NT2/D1 (cell line): ENCODE data around the gene ZDHHC8.

ENCODE experiments used
- DNase-seq: peaks from one replicate; pipeline ENCODE4 v3.0.0-alpha.2; 2011; ENCODE audit warnings: low read depth, low spot score
- H3K27me3 ChIP-seq: 2 replicates; pipeline ENCODE4 v1.6.0; 2011; ENCODE audit warnings: mild to moderate bottlenecking; ENCODE audit not compliant: insufficient read length, insufficient read depth
- H3K36me3 ChIP-seq: 2 replicates; pipeline ENCODE4 v1.6.1; 2011; ENCODE audit warnings: mild to moderate bottlenecking, low read length, mixed read lengths; ENCODE audit not compliant: insufficient read depth, insufficient read length
- H3K4me1 ChIP-seq: 2 replicates; pipeline ENCODE4 v1.5.1; 2011; ENCODE audit not compliant: insufficient read depth, insufficient read length
- H3K4me3 ChIP-seq: 2 replicates; pipeline ENCODE4 v1.5.1; 2011; ENCODE audit warnings: low read depth; ENCODE audit not compliant: insufficient read length
- H3K9ac ChIP-seq: 2 replicates; pipeline ENCODE4 v1.6.0; 2011; ENCODE audit warnings: low read depth; ENCODE audit not compliant: insufficient read length
- H3K9me3 ChIP-seq: 2 replicates; pipeline ENCODE4 v1.5.1; 2011; ENCODE audit warnings: mild to moderate bottlenecking, low read length; ENCODE audit not compliant: insufficient read depth
- SUZ12 ChIP-seq: IDR thresholded peaks from 2 replicates; pipeline ENCODE4 v1.6.1; 2011; ENCODE audit not compliant: insufficient read length, insufficient read depth; ENCODE audit errors: extremely low read depth
- YY1 ChIP-seq: IDR thresholded peaks from 2 replicates; pipeline ENCODE4 v1.6.1; 2011; ENCODE audit not compliant: insufficient read length, insufficient read depth
- ZNF274 ChIP-seq: IDR thresholded peaks from 2 replicates; pipeline ENCODE4 v1.6.1; 2011; ENCODE audit warnings: mild to moderate bottlenecking, low read depth, low read length

The ZDHHC8 gene

DNA sequence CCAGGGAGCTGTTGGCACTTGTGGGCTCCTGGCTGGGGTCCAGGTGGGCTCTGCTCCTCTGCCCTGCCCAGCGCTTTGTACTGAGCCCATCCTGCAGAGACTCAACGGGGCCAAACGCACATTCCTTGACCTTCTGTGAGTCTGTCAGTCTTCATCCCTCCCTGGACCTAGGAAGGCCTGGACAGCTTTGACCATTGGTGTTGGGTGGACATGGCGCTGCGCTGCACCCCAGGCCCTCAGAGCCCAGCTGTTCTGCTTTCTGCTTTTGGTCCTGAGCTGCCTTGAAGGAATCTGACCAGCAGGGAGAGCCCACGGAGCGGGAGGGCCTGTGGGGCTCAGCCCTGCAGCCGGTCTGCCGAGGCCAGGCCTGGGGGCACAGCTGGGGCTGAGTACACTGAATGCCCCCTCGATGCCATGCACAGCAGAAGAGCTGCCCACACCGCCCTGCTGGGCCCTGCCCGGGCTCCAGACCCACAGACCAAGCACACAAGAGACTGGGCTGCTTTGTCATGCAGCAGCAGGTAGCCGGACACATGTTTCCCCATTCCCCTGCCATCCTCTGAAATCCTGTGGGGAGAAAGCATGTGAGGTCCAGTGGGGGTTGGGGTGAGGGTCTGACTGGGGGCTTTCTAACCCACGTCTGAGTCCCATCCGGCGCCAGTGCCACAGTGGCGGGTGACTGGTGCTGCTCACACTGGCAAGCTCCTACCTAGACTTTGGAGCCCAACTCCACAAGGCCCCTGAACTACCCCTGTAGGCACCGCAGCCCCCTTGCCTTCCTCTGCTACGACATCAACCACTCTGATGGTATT is 43.4 kb downstream of the ZDHHC8 start:
- H3K4me3 ChIP-seq: no peak overlapping the region
- DNase-seq: no peak
- H3K9me3 ChIP-seq: no peaks in the 10 kb centered on the region
- H3K27me3 ChIP-seq: no peaks in the 10 kb centered on the region
- H3K9ac ChIP-seq: no peak overlapping the region
- peaks cover 7% of the 10 kb centered on the region for H3K4me1 ChIP-seq
- H3K36me3 ChIP-seq: no peaks in the 10 kb centered on the region
- TF ChIP-seq ZNF274 (no peak), YY1 (no peak), SUZ12 (no peak)

DNA sequence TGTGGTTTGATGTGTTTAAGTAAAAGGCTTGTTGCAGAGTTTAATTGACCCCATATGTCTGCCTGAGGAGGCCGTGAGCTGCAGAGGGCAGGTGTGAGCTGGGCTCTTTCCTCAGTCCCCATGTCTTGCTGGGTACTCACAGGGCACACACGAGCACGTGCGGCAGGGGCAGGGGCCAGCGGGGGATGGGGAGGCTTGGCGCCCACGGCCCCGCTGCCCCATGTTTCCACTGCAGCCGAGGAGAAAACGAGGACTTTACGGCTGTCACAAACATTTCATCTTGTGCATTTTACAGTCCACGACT is 43.9 kb downstream of the ZDHHC8 start:
- TF ChIP-seq YY1 (no peak), ZNF274 (no peak), SUZ12 (no peak)
- H3K4me3 ChIP-seq: no peak overlapping the region
- H3K36me3 ChIP-seq: no peaks in the 10 kb centered on the region
- no peak for DNase-seq
- peaks cover 7% of the 10 kb centered on the region for H3K4me1 ChIP-seq
- no peak overlapping the region for H3K9ac ChIP-seq
- no peaks in the 10 kb centered on the region for H3K9me3 ChIP-seq
- no peaks in the 10 kb centered on the region for H3K27me3 ChIP-seq

DNA sequence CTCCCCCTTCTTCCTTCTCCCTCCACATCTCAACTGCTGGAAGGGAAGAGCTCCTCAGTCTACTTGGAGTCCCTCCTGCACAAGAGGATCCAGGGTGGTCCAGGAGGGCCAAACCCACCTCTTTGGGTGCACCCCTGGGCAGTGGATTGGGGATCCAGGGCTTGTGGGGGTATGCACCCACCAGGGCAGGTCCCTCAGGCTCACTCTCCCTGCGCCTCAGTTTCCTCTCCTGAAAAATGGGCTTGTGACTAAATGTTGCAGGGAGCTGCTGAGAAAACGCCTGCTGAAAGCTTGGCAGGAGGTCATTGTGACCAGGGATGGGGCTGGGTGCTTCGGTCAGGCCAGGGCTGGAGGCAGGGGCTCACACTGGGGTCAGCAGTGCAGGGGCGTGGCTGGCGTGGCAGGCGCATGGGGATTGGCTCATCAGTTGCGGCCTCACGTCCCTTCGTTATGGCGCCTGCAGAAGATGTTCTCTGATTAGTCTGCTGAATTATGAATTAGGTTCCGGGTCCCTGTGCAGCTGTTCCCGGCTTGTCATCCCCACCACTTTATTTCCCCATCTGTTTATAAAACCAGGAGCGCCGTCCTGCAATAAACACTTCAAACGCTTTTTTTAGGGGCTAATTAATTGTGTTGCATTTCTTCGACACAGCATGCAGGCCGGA is 44.9 kb downstream of the ZDHHC8 start:
- no peaks in the 10 kb centered on the region for H3K9me3 ChIP-seq
- no peaks in the 10 kb centered on the region for H3K36me3 ChIP-seq
- H3K4me3 ChIP-seq: no peak overlapping the region
- no peak for TF ChIP-seq SUZ12
- no peak for TF ChIP-seq YY1
- no peak for TF ChIP-seq ZNF274
- DNase-seq: no peak
- H3K27me3 ChIP-seq: no peaks in the 10 kb centered on the region
- peaks cover 7% of the 10 kb centered on the region for H3K4me1 ChIP-seq
- H3K9ac ChIP-seq: no peak overlapping the region

DNA sequence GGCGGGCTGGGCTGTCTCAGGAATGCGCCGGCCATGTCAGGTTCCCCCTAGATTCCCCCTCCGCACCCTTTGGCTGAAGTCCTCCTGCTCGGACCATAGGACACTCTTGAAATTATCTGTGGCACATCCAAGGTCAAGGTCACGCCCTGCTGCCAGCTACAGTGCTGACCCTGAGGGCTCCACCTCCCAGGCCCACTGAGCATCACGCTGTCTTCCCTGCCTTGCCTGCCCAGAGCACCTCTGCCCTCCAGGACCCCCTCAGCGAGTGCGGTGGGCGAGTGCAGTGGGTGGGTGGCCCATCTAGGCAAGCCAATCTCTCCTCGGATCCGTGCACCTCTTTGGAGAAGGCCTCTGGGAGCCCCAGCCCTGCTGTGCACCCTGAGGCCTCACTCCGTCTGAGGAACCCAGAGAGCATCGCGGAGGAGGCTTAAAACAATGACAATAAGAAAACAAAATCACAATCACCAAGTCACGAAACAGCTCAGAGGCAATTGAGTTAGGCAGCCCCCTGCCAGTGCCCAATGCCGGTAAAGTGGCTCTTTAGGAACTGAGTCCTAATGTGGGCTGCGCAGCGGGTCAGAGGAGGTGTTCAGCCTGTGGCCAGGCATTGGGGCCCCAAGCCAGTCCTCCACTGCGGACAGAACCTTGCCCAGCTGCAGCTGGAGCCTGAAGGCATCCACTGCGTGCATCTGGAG is 45.8 kb downstream of the ZDHHC8 start:
- TF ChIP-seq YY1 (no peak), ZNF274 (no peak), SUZ12 (no peak)
- no peak for DNase-seq
- peaks cover 7% of the 10 kb centered on the region for H3K4me1 ChIP-seq
- H3K36me3 ChIP-seq: no peaks in the 10 kb centered on the region
- H3K4me3 ChIP-seq: no peak overlapping the region
- no peaks in the 10 kb centered on the region for H3K27me3 ChIP-seq
- peak overlapping the region; percentile 17 for H3K9ac ChIP-seq
- no peaks in the 10 kb centered on the region for H3K9me3 ChIP-seq

DNA sequence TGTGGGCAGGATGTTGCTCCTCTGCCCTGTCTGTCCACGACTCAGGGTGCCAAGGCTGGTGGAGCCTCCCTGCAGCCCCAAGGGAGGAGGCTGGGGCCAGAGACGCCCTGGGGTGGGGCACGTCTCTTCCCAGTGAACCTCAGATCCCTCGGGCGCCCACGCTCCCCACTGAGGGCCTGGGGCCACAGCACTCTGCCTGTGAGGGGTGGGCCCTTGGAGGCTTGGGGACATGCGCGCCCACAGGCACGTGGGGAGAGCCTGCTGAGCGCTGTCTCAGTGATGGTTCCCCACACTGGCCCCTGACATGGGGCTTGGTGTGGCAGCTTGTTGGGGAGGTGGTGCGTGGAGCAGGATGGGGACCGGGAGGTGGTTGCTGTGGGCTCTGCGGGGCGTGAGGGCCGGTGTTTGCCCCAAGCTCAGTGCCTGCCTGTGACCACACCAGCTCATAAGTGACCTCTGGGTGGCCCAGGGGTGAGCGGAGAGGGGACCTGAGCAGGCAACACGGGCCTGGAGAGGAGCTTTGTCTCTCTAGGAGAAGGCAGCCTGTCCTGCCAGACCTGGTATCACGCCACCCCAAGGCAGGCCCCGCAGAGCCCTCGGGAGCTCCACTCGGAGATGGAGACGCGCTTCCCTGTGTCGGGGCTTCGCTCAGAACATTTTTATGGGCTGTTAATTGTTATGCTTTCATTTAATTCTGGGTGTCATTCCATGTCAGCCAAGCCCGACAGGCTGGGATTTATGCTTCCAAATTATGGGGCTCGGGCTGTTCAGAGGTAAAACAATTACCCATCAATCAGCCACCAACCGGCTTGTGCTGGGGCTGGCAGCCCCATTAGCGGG is 46.7 kb downstream of the ZDHHC8 start:
- DNase-seq: no peak
- TF ChIP-seq YY1 (no peak), SUZ12 (no peak), ZNF274 (no peak)
- no peaks in the 10 kb centered on the region for H3K9me3 ChIP-seq
- peaks cover 7% of the 10 kb centered on the region for H3K4me1 ChIP-seq
- H3K27me3 ChIP-seq: no peaks in the 10 kb centered on the region
- H3K4me3 ChIP-seq: no peak overlapping the region
- H3K36me3 ChIP-seq: no peaks in the 10 kb centered on the region
- H3K9ac ChIP-seq: no peak overlapping the region

DNA sequence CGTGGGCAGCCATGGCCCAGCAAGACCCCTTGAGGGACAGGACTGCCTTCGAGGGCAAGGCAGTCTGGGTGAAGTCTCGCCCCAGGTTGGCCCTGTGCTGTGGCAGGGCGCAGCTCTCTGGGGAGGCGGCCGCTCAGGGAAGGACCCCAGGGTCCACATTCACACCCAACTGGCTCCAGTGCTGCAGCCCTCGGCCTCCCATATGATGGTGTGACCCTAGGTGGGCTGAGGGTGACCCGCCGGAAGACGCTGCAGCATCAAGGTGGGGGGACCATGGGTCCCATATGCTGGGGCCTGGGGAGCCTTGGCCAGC is 47.3 kb downstream of the ZDHHC8 start:
- Histone ChIP-seq H3K9me3 (no peaks in the 10 kb centered on the region), H3K4me1 (peaks cover 7% of the 10 kb centered on the region), H3K4me3 (no peak overlapping the region), H3K27me3 (no peaks in the 10 kb centered on the region), H3K9ac (no peak overlapping the region), H3K36me3 (no peaks in the 10 kb centered on the region)
- no peak for DNase-seq
- TF ChIP-seq ZNF274 (no peak), YY1 (no peak), SUZ12 (no peak)
